GM12878 (cell line): Measurements from ENCODE around the gene KCNQ1. TPM values are rescaled to one million over a fixed set of nuclear protein-coding genes. Genes with fewer than 3 reads are reported as not detected.

Source experiments
- GATAD2B ChIP-seq: fragments of 450-650 bp; conservative IDR thresholded peaks from 2 replicates; pipeline ENCODE4 v1.6.1; 2017; ENCODE audit warnings: low read depth, mild to moderate bottlenecking, moderate library complexity
- SMC3 ChIP-seq: IDR thresholded peaks from 2 replicates; pipeline ENCODE4 v1.6.1; 2011; ENCODE audit warnings: low read length, improper control_type of control experiment, borderline replicate concordance
- TAF1 ChIP-seq: IDR thresholded peaks from 2 replicates; pipeline ENCODE4 v1.6.1; 2011; ENCODE audit warnings: mild to moderate bottlenecking, low read depth, low read length, borderline replicate concordance
- ZBTB11 ChIP-seq: fragments of 450-650 bp; formaldehyde crosslinking; IDR thresholded peaks from 2 replicates; pipeline ENCODE4 v1.5.0; 2022; ENCODE audit warnings: mild to moderate bottlenecking, missing genetic modification characterization
- polyA plus RNA-seq, 11 experiments: library from polyadenylated mRNA; depleted of rRNA in 4 of 11; unstranded in 6 of 11; stranded (reverse) in 5 of 11; fragments of >200 nt; fragmentation: Nextera tagmentation in 4 of 11; fragmentation: Illumina TruSeq in 1 of 11; extraction: Ambion mirVana in 4 of 11; extraction: Trizol in 1 of 11; gene quantifications; 1 replicate in 1 of 11; 2 replicates in 10 of 11; pipeline versions ENCODE4 v1.2.1 to v1.2.3, GENCODE V29; 2011 to 2016; ENCODE audit warnings: inconsistent platforms in 2 of 11, missing spikeins in 2 of 11, low read depth in 1 of 11
- total RNA-seq, 4 experiments: library from RNA; depleted of rRNA in 3 of 4; stranded (reverse); fragments of >200 nt in 3 of 4; fragmentation: Illumina TruSeq in 1 of 4; extraction: Trizol in 1 of 4; gene quantifications; 2 replicates each; pipeline versions ENCODE4 v1.2.1 to v1.2.3, GENCODE V29; 2013 to 2021
- TF ChIP-seq, protein P1 (sequence below): fragments of 450-650 bp; IDR thresholded peaks from 2 replicates; pipeline ENCODE4 v1.6.1; 2017; ENCODE audit warnings: borderline replicate concordance

KCNQ1 gene
- total and polyA plus RNA-seq, 10 of the 15 experiments (the other 5 are each of a cell fraction or from before 2014, with no cell fraction given) = 0.03 to 0.15 (median 0.12) TPM; not detected in 7

DNA sequence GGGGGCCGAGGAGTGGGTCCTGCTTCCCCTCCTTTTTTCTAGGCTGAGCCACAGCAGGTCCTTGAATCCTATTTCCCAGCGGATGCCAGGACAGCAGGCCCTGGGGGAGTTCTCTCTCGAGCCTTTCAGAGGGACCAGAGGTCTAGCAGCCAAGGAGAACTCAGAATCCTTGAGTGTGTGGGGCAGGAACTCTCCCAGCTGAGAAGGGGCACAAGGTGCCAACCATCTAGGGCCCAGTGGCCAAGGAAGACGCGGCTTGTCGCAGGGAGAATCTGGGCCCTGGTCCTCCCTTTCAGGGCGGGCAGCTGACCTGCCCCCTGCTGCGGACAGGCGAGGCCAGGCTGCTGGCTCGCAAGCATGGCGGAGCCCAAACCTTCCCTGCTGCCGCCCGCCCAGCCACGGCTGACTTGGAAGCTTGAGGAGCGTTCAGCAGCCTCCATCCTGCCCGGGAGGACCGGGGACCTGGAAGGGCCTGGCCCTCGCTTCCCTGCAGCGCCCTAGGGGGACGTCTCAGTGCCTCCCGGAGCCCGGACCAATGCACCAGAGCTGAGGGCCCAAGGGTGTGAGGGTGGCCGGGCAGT lies 45.2 kb upstream of the KCNQ1 start (continued):
- TF ChIP-seq, protein P1, sequence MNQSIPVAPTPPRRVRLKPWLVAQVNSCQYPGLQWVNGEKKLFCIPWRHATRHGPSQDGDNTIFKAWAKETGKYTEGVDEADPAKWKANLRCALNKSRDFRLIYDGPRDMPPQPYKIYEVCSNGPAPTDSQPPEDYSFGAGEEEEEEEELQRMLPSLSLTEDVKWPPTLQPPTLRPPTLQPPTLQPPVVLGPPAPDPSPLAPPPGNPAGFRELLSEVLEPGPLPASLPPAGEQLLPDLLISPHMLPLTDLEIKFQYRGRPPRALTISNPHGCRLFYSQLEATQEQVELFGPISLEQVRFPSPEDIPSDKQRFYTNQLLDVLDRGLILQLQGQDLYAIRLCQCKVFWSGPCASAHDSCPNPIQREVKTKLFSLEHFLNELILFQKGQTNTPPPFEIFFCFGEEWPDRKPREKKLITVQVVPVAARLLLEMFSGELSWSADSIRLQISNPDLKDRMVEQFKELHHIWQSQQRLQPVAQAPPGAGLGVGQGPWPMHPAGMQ = no peak
- TF ChIP-seq ZBTB11 (CRISPR knock-in tag) = no peak
- no peak for TF ChIP-seq SMC3
- no peak for TF ChIP-seq GATAD2B
- TF ChIP-seq TAF1 = no peak
- TF ChIP-seq, all 136 proteins: peak for 0
